Stimulated activated CD8-positive, alpha-beta memory T cell treated with anti-CD3 and anti-CD28 coated beads, Interleukin-4, amount 100 ng/mL, for 48 hours (primary cell): ENCODE measurements around the gene B4GALNT3.

Experiments
- DNase-seq: peaks from one replicate; pipeline ENCODE4 v3.0.0-alpha.2; 2020

Gene B4GALNT3

DNA sequence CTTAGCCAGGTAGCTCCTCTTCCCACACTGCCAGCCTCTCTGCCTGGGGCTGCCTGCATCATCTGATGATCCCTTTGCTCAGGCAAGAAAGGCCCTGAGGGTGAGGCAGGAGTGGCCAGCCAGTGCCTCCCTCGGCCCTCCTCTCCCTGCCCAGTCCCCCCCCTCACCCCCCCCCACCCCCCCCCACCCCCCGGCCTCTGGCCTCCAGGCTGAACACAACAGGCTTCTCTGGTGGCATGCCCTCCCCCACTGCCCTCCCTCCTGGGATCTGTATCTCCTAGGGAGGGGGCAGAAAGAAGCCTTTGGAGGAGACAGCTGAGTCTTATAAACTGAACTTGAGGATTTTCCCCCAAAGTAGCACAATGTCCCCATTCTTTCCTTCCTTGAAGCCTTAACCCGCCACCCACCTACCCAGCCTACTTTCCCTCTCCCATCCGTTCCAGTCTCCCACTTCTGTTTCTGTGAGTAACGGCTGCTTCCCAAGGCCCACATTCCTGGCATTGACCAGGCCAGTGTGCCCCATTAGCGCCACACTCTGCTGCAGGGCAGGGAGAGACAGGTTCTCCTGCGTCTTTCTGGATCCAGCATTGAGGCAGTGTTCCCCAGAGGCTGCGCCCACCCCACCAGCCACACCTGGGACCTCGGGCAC is 82.1 kb downstream of the B4GALNT3 start:
- no peak for DNase-seq

- no peak for DNase-seq
These were observed 82.8 kb downstream of the B4GALNT3 start for GRCh38 chr12:542395-543113.

GRCh38 chr12:543114-543451 is 83.3 kb downstream of the B4GALNT3 start:
- no peak for DNase-seq

- DNase-seq, result no peak
These were observed 84.4 kb downstream of the B4GALNT3 start for GRCh38 chr12:544142-544541.

DNA sequence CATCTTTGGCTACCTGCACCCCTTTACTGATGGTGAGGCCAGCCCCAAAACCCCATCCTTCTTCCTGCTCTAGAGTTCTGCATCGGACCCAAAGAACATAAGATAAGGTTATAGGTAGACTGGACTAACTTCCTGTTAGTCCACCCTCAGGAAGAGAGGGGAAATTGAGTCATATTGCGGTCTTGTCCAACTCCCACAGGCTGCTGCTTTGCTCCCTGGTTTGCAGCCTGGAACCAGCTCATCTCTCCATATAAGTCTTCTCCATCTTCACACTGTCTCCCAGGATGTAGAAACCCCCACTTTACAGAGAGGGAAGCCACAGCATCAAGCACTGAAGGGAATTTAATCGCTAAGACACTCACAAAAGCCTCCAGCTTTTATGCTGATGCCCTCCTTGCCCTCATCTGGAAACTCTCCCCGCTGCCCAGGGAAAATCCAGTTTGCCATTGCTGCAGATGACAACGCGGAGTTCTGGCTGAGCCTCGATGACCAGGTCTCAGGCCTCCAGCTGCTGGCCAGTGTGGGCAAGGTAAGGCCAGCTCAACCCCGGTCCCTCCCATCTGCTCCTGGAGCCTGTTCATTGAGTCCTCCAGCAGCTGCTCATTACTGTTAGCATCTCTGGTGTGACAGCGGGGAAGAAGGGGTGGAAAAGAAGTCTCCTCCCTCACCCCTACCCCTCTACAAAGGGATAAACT is 85.3 kb downstream of the B4GALNT3 start:
- DNase-seq, result no peak

DNA sequence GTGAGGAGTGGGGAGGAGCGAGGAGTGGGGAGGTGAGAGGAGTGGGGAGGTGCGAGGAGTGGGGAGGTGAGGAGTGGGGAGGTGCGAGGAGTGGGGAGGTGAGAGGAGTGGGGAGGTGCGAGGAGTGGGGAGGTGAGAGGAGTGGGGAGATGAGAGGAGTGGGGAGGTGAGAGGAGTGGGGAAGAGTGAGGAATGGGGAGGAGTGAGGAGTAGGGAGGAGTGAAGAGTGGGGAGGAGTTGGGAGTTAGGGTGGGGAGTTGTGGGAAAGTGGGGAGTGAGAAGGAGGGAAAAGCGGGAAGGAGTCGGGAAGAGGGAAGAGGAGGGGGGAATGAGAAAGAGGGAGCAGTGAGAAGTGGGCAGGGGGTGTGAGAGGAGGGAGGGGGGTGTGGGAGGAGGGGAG is 86.1 kb downstream of the B4GALNT3 start:
- DNase-seq, result no peak

- DNase-seq, result no peak
These were observed 86.7 kb downstream of the B4GALNT3 start for GRCh38 chr12:546265-546919.

DNA sequence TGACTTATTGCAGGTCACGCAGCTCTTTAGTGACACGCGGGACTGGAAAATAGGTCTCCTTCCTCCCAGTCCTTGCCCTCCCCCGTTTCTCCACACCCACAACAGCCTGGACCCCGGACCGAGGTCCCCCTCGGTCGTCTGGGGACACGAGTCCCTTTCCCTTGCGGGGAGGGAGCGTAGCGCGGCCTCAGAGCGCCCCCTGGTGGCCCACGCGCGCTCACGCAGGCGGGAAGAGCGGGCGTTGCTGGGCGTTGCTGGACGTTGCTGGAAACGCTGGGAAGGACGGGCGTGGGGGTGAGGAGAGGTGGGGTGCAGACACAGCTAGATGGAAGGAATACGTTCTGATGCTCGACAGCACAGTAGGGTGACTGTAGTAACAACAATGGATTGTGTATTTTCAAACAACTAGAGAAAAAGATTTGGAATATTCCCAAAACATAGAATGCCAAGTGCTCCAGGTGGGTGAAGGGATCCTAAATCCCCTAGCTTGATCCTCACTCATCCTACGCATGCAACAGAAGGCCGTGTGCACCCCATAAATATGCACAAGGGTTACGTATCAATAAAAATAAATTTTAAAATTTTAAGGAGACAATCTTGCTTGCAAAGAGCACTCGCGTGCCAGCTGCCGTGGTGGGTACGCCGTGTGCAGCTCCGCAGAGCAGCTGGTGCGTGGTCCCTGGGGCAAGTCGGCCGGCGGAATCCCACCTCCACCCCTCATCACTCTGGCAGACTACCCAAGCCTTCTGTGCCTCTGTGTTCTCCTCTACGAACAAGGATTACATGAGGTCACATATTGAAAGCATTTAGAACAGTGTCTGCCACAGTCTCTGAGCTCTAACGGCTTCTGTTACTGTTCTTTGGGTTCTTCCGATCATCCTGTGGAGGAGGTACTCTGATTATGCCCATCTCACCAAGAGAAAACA is 87.4 kb downstream of the B4GALNT3 start:
- DNase-seq, result peak; percentile 87

GRCh38 chr12:547883-548470 is 88.2 kb downstream of the B4GALNT3 start:
- no peak for DNase-seq

DNA sequence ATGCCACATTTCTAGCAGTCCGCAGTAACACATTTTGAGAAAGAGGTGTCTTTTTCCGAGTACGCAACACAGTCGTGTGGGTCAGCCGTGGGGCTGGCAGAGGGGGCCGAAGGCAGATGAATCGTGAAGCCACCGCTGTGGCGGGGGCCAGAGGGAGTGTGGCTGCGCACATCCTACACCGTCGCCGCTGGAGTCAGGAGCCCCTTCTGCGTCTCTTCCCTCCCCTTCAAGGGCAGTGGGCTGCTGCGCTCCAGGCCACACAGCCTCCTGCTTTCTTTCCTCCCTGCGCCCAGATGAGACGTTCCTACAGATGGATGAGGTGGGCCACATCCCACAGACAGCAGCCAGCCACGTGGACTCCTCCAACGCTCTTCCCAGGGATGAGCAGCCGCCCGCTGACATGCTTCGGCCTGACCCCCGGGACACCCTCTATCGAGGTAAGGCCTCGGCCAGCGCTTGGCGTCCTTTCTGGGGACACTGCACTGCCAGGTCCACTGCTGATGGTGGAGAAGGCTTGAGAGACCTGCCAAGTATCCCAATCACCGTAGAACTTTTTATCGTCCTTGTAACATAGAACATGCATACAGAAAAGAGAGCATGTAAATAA is 89.8 kb downstream of the B4GALNT3 start:
- no peak for DNase-seq

DNA sequence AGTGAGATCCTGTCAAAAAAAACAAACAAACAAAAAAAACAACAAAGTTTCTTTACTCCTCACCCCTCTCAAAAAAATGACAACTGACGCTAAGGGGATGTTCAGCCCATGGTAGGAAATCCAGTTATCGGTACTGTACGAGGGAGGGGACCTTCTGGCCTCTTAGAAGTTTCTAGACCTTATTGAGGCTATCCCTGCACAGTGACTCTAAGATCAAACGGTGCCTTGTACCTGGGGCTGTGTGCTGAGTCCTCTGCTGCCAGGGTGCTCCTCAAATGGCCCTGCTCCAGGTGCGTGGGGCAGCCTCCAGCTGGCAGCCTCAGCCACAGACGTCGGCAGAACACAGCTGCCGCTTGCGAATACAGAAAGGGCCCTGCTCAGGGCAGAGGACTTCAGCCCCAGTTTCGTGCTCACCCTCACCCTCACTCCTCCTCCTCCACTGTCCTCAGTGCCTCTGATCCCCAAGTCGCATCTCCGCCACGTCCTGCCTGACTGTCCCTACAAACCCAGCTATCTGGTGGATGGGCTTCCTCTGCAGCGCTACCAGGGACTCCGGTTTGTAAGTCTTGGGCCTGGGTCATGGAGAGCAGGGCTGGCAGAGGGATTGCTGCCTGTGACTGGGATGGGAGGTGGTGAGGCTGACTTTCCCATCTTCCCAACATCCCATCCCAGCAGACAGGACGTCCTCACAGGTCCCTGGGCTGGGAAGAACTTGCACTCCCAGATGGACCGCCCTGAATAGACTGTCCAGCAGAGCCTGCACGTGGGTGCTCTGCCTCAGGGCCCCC is 90.9 kb downstream of the B4GALNT3 start:
- DNase-seq, result no peak

- DNase-seq, result no peak
These were observed 92.7 kb downstream of the B4GALNT3 start for GRCh38 chr12:552466-552865.

- no peak for DNase-seq
These were observed 93.7 kb downstream of the B4GALNT3 start for GRCh38 chr12:553216-554000.

DNA sequence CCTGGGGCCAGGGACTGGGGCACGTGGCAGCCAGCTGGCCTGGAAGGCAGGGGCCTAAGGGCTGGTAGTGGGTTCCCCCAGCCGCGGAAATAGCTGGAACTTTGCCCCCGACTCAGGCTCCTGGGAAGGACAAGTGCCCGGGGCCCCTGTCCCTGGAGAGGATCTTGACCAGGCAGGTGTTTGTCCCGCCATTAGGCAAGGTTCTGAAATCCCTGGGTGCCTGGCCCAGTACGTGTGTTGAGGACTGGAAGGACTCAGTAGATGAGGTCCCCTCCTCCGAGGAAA is 94.2 kb downstream of the B4GALNT3 start:
- DNase-seq, result no peak

DNA sequence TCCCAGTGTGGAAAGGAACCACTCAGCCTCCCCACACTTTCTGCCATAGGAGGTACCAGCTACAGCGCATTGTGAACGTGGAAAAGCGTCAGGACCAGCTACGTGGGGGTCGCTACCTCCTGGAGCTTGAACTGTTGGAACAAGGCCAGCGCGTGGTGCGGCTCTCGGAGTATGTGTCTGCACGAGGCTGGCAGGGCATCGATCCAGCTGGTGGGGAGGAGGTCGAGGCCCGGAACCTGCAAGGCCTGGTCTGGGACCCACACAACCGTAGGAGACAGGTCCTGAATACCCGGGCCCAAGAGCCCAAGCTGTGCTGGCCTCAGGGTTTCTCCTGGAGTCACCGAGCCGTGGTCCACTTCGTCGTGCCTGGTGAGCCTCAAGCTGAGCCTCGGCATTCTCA is 96.8 kb downstream of the B4GALNT3 start:
- no peak for DNase-seq

DNA sequence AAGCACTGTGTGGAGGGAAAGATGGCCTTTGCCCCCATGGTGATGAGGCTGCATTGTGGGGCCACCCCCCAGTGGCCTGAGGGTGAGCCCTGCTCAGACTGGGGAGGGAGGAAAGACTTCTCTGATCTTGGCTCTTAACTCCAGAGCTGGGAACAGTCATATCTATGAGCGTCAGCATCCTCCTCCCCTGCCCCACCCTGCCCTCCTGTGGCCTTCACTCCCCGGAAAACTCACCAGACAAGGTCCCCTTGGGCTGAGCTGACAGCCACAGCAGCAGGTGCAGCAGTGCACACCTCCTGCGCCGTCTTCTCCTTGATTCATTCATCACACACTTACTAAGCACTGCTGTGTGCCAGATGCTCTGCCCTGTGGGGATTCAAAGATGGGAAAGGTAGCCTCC is 98.8 kb downstream of the B4GALNT3 start:
- no peak for DNase-seq

DNA sequence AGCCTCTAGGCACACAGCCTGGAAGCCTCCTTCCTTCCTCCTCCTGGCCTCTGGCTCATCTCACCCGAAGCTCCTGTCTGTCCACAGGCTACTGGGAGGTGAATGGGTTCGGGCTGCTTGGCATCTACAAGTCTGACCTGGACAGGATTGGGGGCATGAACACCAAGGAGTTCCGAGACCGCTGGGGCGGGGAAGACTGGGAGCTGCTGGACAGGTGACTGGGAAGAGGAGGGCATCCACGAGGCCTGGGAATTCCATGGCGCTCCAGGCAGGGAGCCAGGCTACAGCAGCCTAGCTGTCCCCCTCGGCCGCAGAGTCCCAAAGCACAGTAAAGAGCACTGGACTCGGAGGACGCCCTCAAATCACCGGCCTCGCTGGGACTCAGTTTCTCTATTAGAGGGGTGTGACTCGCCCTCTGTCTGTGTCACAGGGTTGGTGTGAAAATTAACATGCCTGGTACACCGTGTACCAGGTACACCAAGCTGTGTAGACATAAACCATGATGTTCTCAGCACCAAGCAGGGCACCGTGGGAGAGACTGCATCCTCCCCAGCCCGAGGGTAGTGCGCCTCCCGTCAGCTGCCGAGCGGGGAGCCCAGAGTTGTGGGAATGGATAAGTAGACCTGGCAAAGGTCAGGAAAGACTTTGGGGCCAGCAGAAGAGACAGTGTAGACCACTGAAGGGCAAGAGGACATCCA is 99.6 kb downstream of the B4GALNT3 start:
- DNase-seq, result no peak

- DNase-seq, result no peak
These were observed 100.2 kb downstream of the B4GALNT3 start for GRCh38 chr12:559906-560455.

- no peak for DNase-seq
These were observed 101.1 kb downstream of the B4GALNT3 start for GRCh38 chr12:560691-561390.
